CD1c-positive myeloid dendritic cell (primary cell): ENCODE results near the gene MRGPRG.

ENCODE experiments used
- DNase-seq: peaks from one replicate; pipeline ENCODE4 v3.0.0-alpha.2; 2016; ENCODE audit errors: extremely low spot score

Gene MRGPRG

GRCh38 chr11:3195251-3196160 lies 23.1 kb downstream of the MRGPRG start:
- DNase-seq: peak; percentile 70

DNA sequence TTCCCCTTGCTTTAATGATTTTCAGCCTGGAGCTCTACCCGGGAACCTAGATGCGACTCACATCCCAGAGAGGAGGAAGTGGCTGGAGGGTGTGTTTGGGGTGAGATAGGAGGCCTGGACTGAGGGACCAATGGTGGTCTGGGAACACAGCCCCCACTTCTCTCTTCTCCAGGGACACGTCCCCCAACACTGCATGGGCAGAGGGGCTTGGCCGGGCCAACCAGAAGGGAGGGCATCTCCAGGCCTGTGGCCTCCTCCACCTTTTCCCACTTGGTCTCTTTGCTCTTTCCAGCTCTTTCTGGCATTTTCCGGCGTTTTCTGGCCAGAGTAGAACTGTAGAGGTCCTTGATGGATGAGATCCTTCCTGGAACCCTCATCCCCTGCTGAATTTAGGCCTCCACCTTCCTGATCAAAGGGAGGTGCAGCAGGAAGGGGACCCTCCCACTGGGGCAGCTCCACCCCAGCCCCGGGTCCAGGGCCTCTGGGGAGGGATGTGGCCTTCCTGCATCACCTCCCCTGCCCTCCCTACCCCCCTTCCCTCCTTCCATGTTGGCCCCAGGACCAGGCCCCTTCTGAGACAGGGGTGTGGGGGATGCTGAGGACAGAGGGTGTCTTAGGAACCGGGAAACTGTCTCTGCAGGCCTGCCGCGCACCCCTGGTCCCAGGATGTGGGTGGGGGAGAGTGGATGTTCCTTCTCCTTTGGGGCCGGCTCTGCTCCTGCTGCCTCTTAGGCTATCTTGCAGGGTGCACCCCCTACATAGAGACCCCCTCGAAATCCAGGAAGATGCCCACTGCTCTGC lies 24.4 kb downstream of the MRGPRG start:
- no peak for DNase-seq

DNA sequence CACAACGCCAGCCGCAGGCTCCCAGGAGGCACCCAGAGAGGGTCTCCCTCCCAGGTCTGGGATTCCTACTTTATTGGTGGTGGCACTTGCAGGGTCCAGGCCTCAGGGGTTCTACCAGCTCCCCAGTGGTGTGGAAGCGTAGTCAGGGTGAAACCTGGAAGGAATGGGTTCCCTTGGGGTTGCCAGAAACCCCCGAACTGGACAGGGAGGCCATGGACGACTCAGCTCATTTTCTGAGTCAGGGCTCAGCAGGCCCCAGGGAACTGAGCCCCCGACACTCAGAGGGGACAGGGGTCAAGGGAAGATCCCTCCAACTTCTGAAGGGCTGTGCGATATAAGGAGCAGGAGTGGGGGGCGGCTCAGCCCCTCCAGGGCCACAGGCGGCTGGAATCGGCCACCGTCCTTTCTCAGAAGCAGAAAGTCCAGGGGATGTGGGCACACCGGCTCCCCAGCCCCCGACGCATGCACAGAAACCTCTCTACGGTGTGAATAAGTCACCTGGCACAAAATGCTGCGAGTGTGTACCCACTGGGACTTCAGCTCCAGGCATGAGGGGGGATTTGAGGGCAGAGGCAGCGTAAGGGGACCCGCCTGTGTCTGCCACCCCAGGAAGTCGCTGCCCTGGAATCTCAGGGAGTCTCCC lies 25.1 kb downstream of the MRGPRG start:
- no peak for DNase-seq

DNA sequence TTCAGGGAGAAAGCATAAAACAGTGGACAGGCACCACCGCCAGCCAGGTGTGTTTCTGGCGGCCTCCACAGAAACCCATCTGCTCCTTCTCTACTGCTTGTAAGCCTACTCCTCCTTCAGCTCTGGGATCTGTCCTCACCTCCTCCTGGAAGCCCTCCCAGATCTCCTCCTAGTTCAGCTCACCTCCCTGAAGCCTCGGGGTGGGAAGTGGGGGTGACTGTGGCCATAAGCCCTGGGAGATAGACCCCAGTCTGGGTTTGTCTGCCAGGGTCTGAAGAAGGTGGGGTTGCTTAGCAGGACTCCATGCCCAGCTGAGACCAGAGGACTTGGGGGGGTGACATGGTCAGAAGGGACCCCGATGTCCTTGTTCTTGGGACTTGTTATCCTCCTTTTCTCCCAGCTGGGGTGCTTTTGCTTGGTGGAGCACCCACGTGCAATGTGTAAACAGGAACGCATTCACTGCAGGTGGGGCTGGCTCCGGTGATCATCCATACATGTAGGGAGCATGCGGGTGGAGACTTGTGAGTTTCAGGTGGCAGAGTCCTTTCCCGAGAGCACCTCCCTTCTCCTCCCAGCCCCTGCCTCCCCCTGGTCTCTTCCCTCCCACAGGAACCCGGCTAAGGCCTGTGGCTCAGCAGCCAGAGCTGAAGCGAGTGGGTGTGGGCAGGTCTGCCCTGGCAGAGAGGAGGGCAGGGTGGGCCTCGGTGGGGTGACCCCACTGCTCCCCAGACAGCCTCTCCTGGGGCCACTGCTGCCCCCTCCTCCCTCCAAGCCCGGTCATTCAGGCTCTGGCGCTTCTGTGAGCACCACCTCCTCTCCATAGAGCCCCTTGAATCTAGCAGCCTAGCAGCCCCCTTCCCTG lies 25.9 kb downstream of the MRGPRG start:
- DNase-seq: no peak

DNA sequence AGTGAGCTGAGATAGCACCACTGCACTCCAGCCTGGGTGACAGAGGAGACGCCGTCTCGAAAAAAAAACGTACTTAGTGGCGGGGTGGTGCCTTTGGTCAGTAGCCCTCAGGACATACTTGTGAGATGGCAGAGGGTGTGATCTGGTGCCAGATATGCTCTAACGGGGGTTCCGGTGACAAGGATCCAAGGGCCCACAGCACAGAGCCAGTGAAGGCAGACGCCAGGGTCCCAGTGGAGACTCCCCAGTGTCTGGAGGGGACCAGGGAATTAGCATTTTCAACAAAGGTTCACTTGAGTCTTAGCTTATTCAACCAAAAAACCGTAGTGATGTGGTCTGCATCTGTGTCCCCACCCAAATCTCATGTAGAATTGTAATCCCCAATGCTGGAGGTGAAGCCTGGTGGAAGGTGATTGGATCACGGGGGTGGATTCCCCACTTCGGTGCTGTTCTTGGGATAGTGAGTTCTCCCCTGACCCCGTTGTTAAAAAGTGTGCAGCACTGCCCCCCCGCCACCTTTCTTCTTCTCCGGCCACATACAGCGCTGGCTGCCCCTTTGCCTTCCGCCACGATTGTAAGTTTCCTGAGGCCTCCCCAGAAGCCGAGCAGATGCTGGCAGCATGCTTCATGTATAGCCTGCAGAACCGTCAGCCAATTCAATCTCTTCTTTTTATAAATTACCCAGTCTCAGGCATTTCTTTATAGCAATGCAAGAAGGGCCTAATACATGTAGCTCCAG lies 26.9 kb downstream of the MRGPRG start:
- no peak for DNase-seq

GRCh38 chr11:3190600-3190999 lies 28.0 kb downstream of the MRGPRG start:
- DNase-seq: no peak

DNA sequence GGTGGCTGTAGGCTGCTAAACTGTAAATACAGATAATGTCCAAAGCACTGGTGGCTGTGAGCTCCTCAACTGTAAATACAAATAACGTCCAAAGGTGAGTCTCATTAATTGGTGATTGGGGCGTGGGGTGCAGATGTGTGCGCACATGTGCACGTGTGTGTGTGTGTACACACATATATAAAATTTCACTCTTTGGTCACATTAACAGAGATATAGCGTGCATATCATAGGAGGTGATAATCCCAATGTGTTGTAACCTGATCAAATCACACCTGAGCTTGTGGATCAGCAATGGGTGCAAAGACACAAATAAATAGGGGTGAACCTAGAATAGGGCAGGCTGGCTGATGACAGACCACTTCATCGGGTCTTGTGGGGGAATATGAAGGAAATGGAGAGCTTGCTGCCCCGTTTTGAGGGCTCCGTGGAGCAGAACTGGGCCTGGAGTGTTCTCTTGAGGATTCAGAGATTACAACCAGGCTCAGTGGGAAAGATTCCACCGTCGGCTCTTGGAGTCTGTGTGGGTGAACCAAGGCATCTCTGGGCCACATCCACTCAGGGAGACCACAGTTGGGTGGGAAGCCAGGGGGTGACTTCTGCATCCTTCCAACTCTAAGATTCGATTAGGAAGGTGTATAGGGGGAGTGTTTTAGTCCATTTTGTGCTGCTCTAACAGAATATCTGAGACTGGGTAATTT lies 28.6 kb downstream of the MRGPRG start:
- DNase-seq: no peak

- DNase-seq: no peak
Observed at GRCh38 chr11:3189196-3189843, 29.3 kb downstream of the MRGPRG start.

DNA sequence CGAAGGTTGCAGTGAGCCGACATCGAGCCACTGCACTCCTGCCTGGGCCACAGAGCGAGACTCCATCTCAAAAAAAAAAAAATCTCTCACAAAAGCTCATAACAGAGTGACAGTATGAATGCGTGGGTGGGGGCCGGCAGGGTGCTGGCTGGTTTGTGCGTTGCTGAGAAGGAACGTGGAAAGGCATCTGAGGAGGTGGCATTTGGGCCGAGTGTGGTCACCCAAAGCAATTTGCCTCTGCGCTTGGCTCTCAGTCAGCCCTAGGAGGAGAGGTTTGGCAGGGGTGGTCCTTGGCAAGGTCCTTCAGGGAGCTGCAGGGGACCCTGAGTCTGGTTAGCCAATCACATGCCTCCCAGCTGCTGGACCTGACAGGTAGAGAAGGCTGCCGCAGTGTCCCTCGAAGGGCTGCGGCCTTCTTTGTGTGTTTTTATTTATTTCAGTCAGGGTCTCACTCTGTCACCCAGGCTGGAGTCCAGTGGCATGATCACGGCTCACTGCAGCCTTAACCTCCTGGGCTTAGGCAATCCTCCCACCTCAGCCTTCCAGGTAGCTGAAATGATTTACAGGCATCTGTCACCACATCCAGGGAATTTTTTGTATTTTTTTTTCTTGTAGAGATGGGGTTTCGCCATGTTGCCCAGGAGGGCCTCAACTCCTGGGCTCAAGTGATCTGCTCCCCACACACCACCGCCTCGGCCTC lies 30.0 kb downstream of the MRGPRG start:
- no peak for DNase-seq

DNA sequence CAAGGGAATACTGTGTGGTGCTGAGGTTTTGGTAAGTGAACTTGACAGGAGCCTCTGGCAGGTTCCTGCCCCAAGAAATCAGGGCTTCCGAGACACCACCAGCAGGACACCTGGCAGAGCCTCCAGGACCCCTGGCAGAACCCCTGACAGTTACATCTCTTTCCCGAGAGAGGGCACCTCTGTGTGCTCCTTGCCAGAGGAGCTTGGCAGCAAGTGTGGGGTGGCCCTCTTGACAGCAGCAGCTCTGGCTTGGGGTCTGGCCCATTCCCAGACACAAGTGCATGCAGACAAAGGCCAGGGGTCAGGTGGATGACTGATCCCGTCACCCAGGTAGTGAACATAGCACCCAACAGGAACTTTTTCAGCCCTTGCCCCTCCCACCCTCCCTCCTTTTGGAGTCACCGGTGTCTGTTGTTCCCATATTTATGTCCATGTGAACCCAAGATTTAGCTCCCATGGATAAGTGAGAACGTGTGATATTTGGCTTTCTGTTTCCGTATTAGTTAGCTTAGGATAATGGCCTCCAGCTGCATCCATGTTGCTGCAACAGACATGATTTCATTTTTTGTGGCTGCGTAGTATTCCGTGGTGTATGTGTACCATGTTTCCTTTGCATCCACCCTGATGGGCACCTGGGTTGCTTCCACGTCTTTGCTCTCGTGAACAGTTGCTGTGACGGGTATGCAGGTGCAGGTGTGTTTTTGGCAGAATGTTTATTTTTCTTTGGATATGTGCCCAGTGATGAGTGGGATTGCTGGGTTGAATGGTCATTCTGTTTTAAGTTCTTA lies 32.3 kb downstream of the MRGPRG start:
- no peak for DNase-seq

GRCh38 chr11:3184732-3185347 lies 33.8 kb downstream of the MRGPRG start:
- peak; percentile 8 for DNase-seq

GRCh38 chr11:3183523-3183922 lies 35.1 kb downstream of the MRGPRG start:
- no peak for DNase-seq

GRCh38 chr11:3182462-3182852 lies 36.2 kb downstream of the MRGPRG start:
- DNase-seq: no peak

DNA sequence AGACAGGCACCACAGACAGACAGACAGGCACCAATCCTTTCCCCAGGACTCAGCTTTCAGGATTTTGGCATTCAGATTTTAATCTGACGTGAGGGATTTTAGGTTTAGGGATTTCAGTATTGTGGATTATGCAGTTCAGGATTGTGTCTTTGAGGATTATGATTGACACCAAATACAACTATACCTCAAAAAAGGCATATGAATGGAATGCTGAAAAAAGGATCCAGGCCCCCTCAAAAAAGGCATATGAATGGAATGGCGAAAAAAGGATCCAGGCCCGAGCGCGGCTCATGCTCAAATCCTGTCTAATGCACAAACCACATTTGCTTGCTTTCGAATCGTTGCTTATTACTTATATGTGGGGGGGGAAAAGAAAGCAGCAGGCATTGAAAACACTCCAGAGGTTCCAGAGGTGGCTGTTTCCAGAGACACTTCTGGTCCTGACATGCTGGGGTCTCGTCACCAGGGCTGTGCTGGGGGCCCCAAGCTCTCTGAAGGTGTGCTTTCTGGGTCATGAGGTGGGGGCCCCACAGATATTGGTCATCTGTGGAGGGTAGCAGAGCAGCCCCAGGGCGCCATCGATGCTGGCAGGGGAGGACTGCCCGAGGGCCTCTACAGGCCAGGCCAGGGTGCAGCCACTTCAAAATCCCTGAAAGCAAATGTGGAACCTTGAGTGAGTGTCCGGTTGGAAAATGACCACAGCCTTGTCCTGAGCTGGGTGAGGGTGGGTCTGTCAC lies 36.7 kb downstream of the MRGPRG start:
- DNase-seq: no peak

- DNase-seq: no peak
Observed at GRCh38 chr11:3180869-3181268, 37.7 kb downstream of the MRGPRG start.

GRCh38 chr11:3178349-3178748 lies 40.3 kb downstream of the MRGPRG start:
- no peak for DNase-seq

GRCh38 chr11:3177931-3178330 lies 40.7 kb downstream of the MRGPRG start:
- DNase-seq: peak; percentile 34
